Gastroesophageal sphincter (tissue), 2 donors: ENCODE results near the gene IMMP2L.

Experiments used
- POLR2A ChIP-seq, 2 donors: fragments of 450-650 bp; IDR thresholded peaks; one replicate each; pipeline ENCODE4 v1.6.1; 2017; ENCODE audit warnings: antibody characterized with exemption in 2 of 2, mild to moderate bottlenecking in 2 of 2, moderate library complexity in 1 of 2
- POLR2AphosphoS5 ChIP-seq: sonication (generic); formaldehyde crosslinking; IDR thresholded peaks from one replicate; pipeline ENCODE4 v1.6.1; 2017; ENCODE audit warnings: antibody characterized with exemption

GRCh38 chr7:111112439-111112838, 449.9 kb downstream of the IMMP2L start:
- TF ChIP-seq POLR2AphosphoS5 (no peak), POLR2A (IDR thresholded peaks at IDR 0.05) (no peak)
